A549 (cell line): ENCODE results near the gene RDH5. TPM values are rescaled to one million over a fixed set of nuclear protein-coding genes. Genes with fewer than 3 reads are reported as not detected.
A peak's percentile ranks its signal among the peaks of the same experiment; 100 is the strongest.

Experiments used
- ATAC-seq, 2 experiments: fragments of 200-7000 bp in 1 of 2; fragments of >200 bp in 1 of 2; cut with Nextera tagmentation in 1 of 2; cut with Tn5 transposase in 1 of 2; 3 replicates each; pipeline versions ENCODE4 v1.8.0 to v1.9.1; 2018 to 2020; ENCODE audit warnings: mild to moderate bottlenecking in 1 of 2, moderate library complexity in 1 of 2
- CTCF ChIA-PET: fragments of 300-600 bp; sonication (Branson Sonifier 250); formaldehyde crosslinking; extraction: SDS; loops from one replicate; lab custom pipeline; 2021; ENCODE audit warnings: antibody characterized with exemption, inconsistent platforms; lab: Yijun Ruan, JAX
- POLR2A ChIA-PET: fragments of 350-600 bp; formaldehyde crosslinking; extraction: SDS; loops from one replicate; lab custom pipeline; 2021; ENCODE audit warnings: antibody characterized with exemption, inconsistent platforms; lab: Yijun Ruan, JAX
- DNase-seq, 2 experiments: peaks; one replicate each; pipeline versions ENCODE4 v3.0.0 to v3.0.0-alpha.2; 2011 to 2016; ENCODE audit warnings: low read depth in 1 of 2, low spot score in 1 of 2
- FAIRE-seq: peaks from 2 replicates; lab custom pipeline; 2011; peaks lifted over from hg19 to GRCh38; lab: Jason Lieb, UNC
- H3K27ac ChIP-seq, 2 experiments: fragments of >200 bp; sonication (Bioruptor Twin); formaldehyde crosslinking; 3 replicates each; pipeline ENCODE4 v1.5.1; 2016 to 2017
- H3K4me1 ChIP-seq: fragments of >200 bp; sonication (Bioruptor Twin); formaldehyde crosslinking; 3 replicates; pipeline ENCODE4 v1.6.1; 2016
- H3K4me2 ChIP-seq: fragments of >200 bp; sonication (Bioruptor Twin); formaldehyde crosslinking; 3 replicates; pipeline ENCODE4 v1.6.1; 2016
- H3K4me3 ChIP-seq: fragments of >200 bp; sonication (Bioruptor Twin); formaldehyde crosslinking; 3 replicates; pipeline ENCODE4 v1.5.1; 2016
- H3K9me3 ChIP-seq: fragments of >200 bp; sonication (Bioruptor Twin); formaldehyde crosslinking; 3 replicates; pipeline ENCODE4 v1.6.1; 2016
- BCL3 ChIP-seq: fragments of >200 bp; sonication (Bioruptor Twin); formaldehyde crosslinking; IDR thresholded peaks from 3 replicates; pipeline ENCODE4 v1.6.1; 2016
- CHD2 ChIP-seq: fragments of 150-350 bp; IDR thresholded peaks from 2 replicates; pipeline ENCODE4 v1.6.1; 2014; ENCODE audit warnings: low read length; ENCODE audit not compliant: partially characterized antibody
- CHD4 ChIP-seq: fragments of 200-600 bp; sonication (generic); IDR thresholded peaks from 2 replicates; pipeline ENCODE4 v1.6.1; 2016; ENCODE audit warnings: antibody characterized with exemption, mild to moderate bottlenecking, borderline replicate concordance
- E2F6 ChIP-seq: IDR thresholded peaks from 2 replicates; pipeline ENCODE4 v1.6.1; 2012; ENCODE audit warnings: low read depth, borderline replicate concordance
- FOXS1 ChIP-seq: fragments of 250-450 bp; sonication (Bioruptor Pico); IDR thresholded peaks from 2 replicates; pipeline ENCODE4 v1.5.0; 2020; ENCODE audit warnings: mild to moderate bottlenecking, moderate library complexity
- HDAC2 ChIP-seq: fragments of 200-600 bp; sonication (generic); IDR thresholded peaks from 2 replicates; pipeline ENCODE4 v1.6.1; 2016
- HOXB13 ChIP-seq: fragments of 250-450 bp; sonication (Bioruptor Pico); IDR thresholded peaks from 2 replicates; pipeline ENCODE4 v1.5.0; 2020; ENCODE audit warnings: low read depth, mild to moderate bottlenecking, moderate library complexity
- KDM1A ChIP-seq: fragments of 200-600 bp; sonication (generic); IDR thresholded peaks from 2 replicates; pipeline ENCODE4 v1.6.1; 2016; ENCODE audit warnings: low read depth, mild to moderate bottlenecking
- MAFK ChIP-seq: fragments of 450-650 bp; IDR thresholded peaks from 2 replicates; pipeline ENCODE4 v1.6.1; 2014; ENCODE audit not compliant: partially characterized antibody
- MAX ChIP-seq: IDR thresholded peaks from 2 replicates; pipeline ENCODE4 v1.6.1; 2012
- MAZ ChIP-seq: fragments of 150-350 bp; IDR thresholded peaks from 2 replicates; pipeline ENCODE4 v1.6.1; 2014; ENCODE audit warnings: antibody characterized with exemption, low read depth, low read length, borderline replicate concordance
- NPAS2 ChIP-seq: fragments of 250-450 bp; sonication (Bioruptor Pico); IDR thresholded peaks from 2 replicates; pipeline ENCODE4 v1.8.0; 2022; ENCODE audit warnings: mild to moderate bottlenecking, moderate library complexity, borderline replicate concordance
- PBX3 ChIP-seq: IDR thresholded peaks from 2 replicates; pipeline ENCODE4 v1.6.1; 2012
- RARB ChIP-seq: fragments of 250-450 bp; sonication (Bioruptor Pico); IDR thresholded peaks from 2 replicates; pipeline ENCODE4 v1.8.0; 2021; ENCODE audit warnings: mild to moderate bottlenecking, moderate library complexity
- REST ChIP-seq: fragments of 200-600 bp; sonication (generic); IDR thresholded peaks from 2 replicates; pipeline ENCODE4 v1.6.1; 2016; ENCODE audit warnings: antibody characterized with exemption, mild to moderate bottlenecking, moderate library complexity
- RFX5 ChIP-seq: fragments of 450-650 bp; IDR thresholded peaks from 2 replicates; pipeline ENCODE4 v1.7.1; 2014; ENCODE audit warnings: antibody characterized with exemption, mild to moderate bottlenecking, moderate library complexity
- SREBF2 ChIP-seq: fragments of 450-650 bp; IDR thresholded peaks from 2 replicates; pipeline ENCODE4 v1.6.1; 2014; ENCODE audit warnings: mild to moderate bottlenecking, moderate library complexity
- ZFP36 ChIP-seq: fragments of 450-650 bp; IDR thresholded peaks from 2 replicates; pipeline ENCODE4 v1.6.1; 2014; ENCODE audit warnings: borderline replicate concordance; ENCODE audit not compliant: partially characterized antibody
- WGBS: methylation state at CpG from one replicate; pipeline ENCODE4 v1.1.6; 2017; ENCODE audit errors: missing lambda C conversion rate; 5-methylcytosine and 5-hydroxymethylcytosine counted together
- polyA plus RNA-seq, 4 experiments: library from polyadenylated mRNA; depleted of rRNA in 3 of 4; stranded (reverse); fragments of >200 nt; fragmentation: RNase III in 1 of 4; extraction: RNeasy Plus Mini Kit Qiagen cat#74134 plus additional on column Dnase treatment in 1 of 4; gene quantifications; 2 replicates in 3 of 4; 3 replicates in 1 of 4; pipeline ENCODE4 v1.2.3, GENCODE V29; 2011 to 2017

RDH5 gene
- polyA plus RNA-seq, 2 of the 4 experiments (the other 2 are of a cell fraction): 4.1 to 9.1 TPM

GRCh38 chr12:55715833-55716581 lies 4.2 kb upstream of the RDH5 start, which contains the start of gene BLOC1S1 (continued):
- peak; percentile 93 for TF ChIP-seq MAX
- no peak for TF ChIP-seq SREBF2
- TF ChIP-seq HOXB13 (CRISPR knock-in tag): peak; percentile 43; the same call in 1 of the 2 replicates
- TF ChIP-seq FOXS1 (CRISPR knock-in tag): peak; percentile 85; the same call in 1 of the 2 replicates
- TF ChIP-seq NPAS2 (CRISPR knock-in tag): peak; percentile 54; the same call in 1 of the 2 replicates

GRCh38 chr12:55716582-55716957 lies 3.6 kb upstream of the RDH5 start:
- H3K9me3 ChIP-seq: no peaks in the 10 kb centered on the region
- H3K4me2 ChIP-seq: peak overlapping the region; percentile 93
- TF ChIP-seq CHD4: no peak
- no peak for TF ChIP-seq SREBF2
- no peak for TF ChIP-seq REST
- no peak for TF ChIP-seq E2F6
- TF ChIP-seq PBX3: no peak
- TF ChIP-seq MAZ: no peak
- TF ChIP-seq, all 56 proteins: peak for 0
- FAIRE-seq: no peak
- peak; percentile 9 to 40; a peak in 4 of 6 replicates for ATAC-seq
- WGBS: 2% methylated on average over 13 of the region's 13 CpGs
- CTCF ChIA-PET: interaction anchor here (0.7 to 12.3 kb wide), 7 partner anchors 8 to 97 kb away, joined by 3 to 139 read pairs (median 20); partner anchors contain the start of genes GDF11 and ITGA7
- DNase-seq: no peak
- POLR2A ChIA-PET: interaction anchor here (1.2 to 1.5 kb wide), 5 partner anchors 8 to 113 kb away, joined by 5 to 10 read pairs (median 6); partner anchors contain the start of genes CD63, DNAJC14, ORMDL2 and SARNP
- Histone ChIP-seq H3K4me3 (peak overlapping the region; percentile 86), H3K4me1 (peaks cover 52% of the 10 kb centered on the region), H3K27ac (peak overlapping the region; percentile 96 to 97)

- FAIRE-seq: no peak
- Histone ChIP-seq H3K27ac (peak overlapping the region; percentile 96 to 97), H3K4me1 (peaks cover 54% of the 10 kb centered on the region), H3K4me2 (peak overlapping the region; percentile 93), H3K9me3 (no peaks in the 10 kb centered on the region), H3K4me3 (peak overlapping the region; percentile 86)
- TF ChIP-seq BCL3 (no peak), CHD2 (no peak), KDM1A (no peak), HDAC2 (no peak), CHD4 (no peak), FOXS1 (CRISPR knock-in tag) (no peak), HOXB13 (CRISPR knock-in tag) (no peak), ZFP36 (no peak), PBX3 (no peak), MAFK (no peak), RFX5 (no peak), RARB (CRISPR knock-in tag) (no peak)
- CTCF ChIA-PET: interaction anchor here (0.7 to 12.3 kb wide), 8 partner anchors 8 to 209 kb away, joined by 3 to 139 read pairs (median 14); partner anchors contain the start of genes GDF11 and ITGA7
- DNase-seq: no peak
- 55% methylated on average over 8 of the region's 8 CpGs for WGBS
- POLR2A ChIA-PET: interaction anchor here (1.0 kb wide), 1 partner anchor 12 kb away, joined by 3 read pairs; the partner anchor contains the start of gene CD63
- ATAC-seq: no peak
These were observed 2.9 kb upstream of the RDH5 start for GRCh38 chr12:55717011-55718007.
